Calu3 (cell line): ENCODE measurements around the gene USP7. TPM values are rescaled to one million over a fixed set of nuclear protein-coding genes. Genes with fewer than 3 reads are reported as not detected.

Experiments
- BruUV-seq: library from RNA; stranded (reverse); fragments of 400-500 nt; replicated peaks from 2 replicates; lab custom pipeline; 2021; lab: Mats Ljungman, UMichigan
- CTCF ChIA-PET: fragments of 300-600 bp; sonication (Branson Sonifier 250); formaldehyde crosslinking; loops from one replicate; lab custom pipeline; 2022; ENCODE audit warnings: antibody characterized with exemption; lab: Charles Lee
- DNase-seq: peaks from one replicate; pipeline ENCODE4 v3.0.0; 2022
- H3K27ac Mint-ChIP-seq: one replicate; pipeline ENCODE4 v1.8.0; 2022; ENCODE audit warnings: mixed read lengths; ENCODE audit not compliant: unreplicated experiment
- H3K27me3 Mint-ChIP-seq: one replicate; pipeline ENCODE4 v1.8.0; 2022; ENCODE audit warnings: mixed read lengths; ENCODE audit not compliant: unreplicated experiment
- H3K36me3 Mint-ChIP-seq: one replicate; pipeline ENCODE4 v1.8.0; 2022; ENCODE audit warnings: mild to moderate bottlenecking, moderate library complexity, mixed read lengths; ENCODE audit not compliant: insufficient read depth, unreplicated experiment
- H3K4me1 Mint-ChIP-seq: one replicate; pipeline ENCODE4 v1.8.0; 2022; ENCODE audit warnings: mild to moderate bottlenecking, low read depth, mixed read lengths; ENCODE audit not compliant: unreplicated experiment
- H3K4me3 Mint-ChIP-seq: one replicate; pipeline ENCODE4 v1.8.0; 2022; ENCODE audit warnings: mild to moderate bottlenecking, low read depth, moderate library complexity, mixed read lengths; ENCODE audit not compliant: unreplicated experiment
- H3K9me3 Mint-ChIP-seq: one replicate; pipeline ENCODE4 v1.8.0; 2022; ENCODE audit warnings: low read depth, mixed read lengths; ENCODE audit not compliant: unreplicated experiment
- CTCF ChIP-seq: fragments of 200-600 bp; IDR thresholded peaks from one replicate; pipeline ENCODE4 v1.8.0; 2022; ENCODE audit warnings: antibody characterized with exemption; ENCODE audit not compliant: unreplicated experiment
- intact Hi-C: fragments of 100-400 bp; cut with micrococcal nuclease; formaldehyde crosslinking; loops from one replicate; pipeline ENCODE4 v1.10.0; 2022; ENCODE audit not compliant: unreplicated experiment
- total RNA-seq: library from RNA; stranded (reverse); gene quantifications from 2 replicates; pipeline ENCODE4 v1.2.3, GENCODE V29; 2022

The USP7 gene
- total RNA-seq, 1 experiment from 2014 or later: 165 TPM

GRCh38 chr16:8868416-8869211 is 95.1 kb downstream of the USP7 start, which contains the start of gene CARHSP1:
Gene CARHSP1, minus strand, starts transcription at chr16:8869006. Its CDS starts 9,678 bp downstream, at chr16:8859328.
- DNase-seq: peak; percentile 96
- Mint-ChIP-seq H3K27me3 (no peaks in the 10 kb centered on the region), H3K9me3 (no peaks in the 10 kb centered on the region), H3K36me3 (peaks cover 59% of the 10 kb centered on the region), H3K4me3 (peak within 1 kb of the TSS; percentile 86), H3K27ac (peak within 1 kb of the TSS; percentile 79), H3K4me1 (peaks cover 65% of the 10 kb centered on the region)
- CTCF ChIA-PET: interaction anchor here (0.5 to 1.6 kb wide), 14 partner anchors 10 to 330 kb away, joined by 3 to 18 read pairs (median 4); no protein-coding TSS in a partner anchor
- intact Hi-C loops: no loop called here
- no peak for TF ChIP-seq CTCF
- no TSS peak for BruUV-seq

DNA sequence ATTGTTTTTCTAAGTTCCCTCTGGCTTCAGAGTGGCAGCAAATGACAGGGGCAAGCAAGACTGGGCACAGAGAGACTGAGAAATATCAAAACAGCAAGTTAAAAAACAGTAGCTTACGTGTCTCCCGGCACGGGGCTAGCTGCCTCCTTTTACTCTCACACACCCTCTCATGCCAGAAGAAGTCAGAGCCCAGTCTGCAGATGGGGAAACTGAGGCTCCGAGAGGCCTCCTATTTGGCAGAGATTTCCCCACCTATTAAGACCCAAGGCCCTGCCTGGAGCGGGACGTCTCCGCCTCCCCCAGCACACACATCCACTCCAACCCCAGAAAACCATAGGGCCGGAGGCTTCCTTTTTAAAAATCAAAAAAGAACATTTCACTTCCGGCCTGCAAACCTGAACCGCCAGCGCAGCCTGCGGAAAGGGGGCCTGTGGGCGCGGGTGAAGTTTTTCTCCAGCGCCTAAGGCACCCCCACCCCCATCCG is 95.7 kb downstream of the USP7 start:
- peak overlapping the region; percentile 79 for H3K27ac Mint-ChIP-seq
- CTCF ChIA-PET: interaction anchor here (0.6 to 1.6 kb wide), 7 partner anchors 10 to 141 kb away, joined by 3 to 18 read pairs (median 3); no protein-coding TSS in a partner anchor
- H3K4me1 Mint-ChIP-seq: peaks cover 71% of the 10 kb centered on the region
- TSS peak; percentile 77 for BruUV-seq
- no peaks in the 10 kb centered on the region for H3K9me3 Mint-ChIP-seq
- intact Hi-C loops: no loop called here
- TF ChIP-seq CTCF: no peak
- peak overlapping the region; percentile 86 for H3K4me3 Mint-ChIP-seq
- no peaks in the 10 kb centered on the region for H3K27me3 Mint-ChIP-seq
- no peak for DNase-seq
- peaks cover 65% of the 10 kb centered on the region for H3K36me3 Mint-ChIP-seq

DNA sequence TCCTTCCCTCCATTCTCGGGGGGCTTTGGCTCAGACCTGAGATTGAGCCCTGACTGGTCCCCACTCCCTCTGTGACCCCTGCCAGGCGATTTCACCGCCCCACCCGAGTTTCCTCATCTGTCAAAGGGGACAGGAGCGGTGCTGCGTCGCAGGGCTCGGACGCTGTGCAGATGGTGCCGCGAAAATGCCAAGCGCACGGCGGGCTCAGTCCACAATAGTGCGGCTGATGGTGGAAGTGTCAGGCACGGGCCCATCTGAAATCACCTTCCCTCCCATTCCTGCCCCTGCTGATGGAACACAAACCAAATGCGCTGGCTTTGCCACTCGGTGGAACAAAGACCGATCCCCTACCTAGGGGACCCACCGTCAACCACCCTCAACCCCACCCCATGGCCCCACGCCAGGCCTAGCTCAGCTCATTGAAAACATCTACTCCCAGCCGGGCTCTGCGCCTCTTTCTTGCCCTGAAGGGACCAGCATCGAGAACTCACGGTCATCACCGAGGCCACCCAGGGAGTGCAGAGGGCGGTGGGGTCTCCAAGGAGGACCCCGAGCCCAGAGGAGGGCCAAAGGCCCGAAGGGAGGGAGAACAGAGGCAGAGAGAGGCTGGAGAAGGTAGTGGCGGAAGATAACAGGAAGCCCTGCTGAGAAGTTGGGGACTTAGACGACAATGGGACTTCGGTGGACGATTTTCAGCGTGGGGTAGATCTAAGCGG is 96.3 kb downstream of the USP7 start:
- CTCF ChIA-PET: interaction anchor here (0.6 to 1.6 kb wide), 4 partner anchors 11 to 69 kb away, joined by 3 to 6 read pairs (median 3); no protein-coding TSS in a partner anchor
- H3K27ac Mint-ChIP-seq: peak overlapping the region; percentile 79
- no TSS peak for BruUV-seq
- H3K4me3 Mint-ChIP-seq: peak overlapping the region; percentile 86
- no peaks in the 10 kb centered on the region for H3K9me3 Mint-ChIP-seq
- intact Hi-C loops: no loop called here
- no peaks in the 10 kb centered on the region for H3K27me3 Mint-ChIP-seq
- no peak for TF ChIP-seq CTCF
- H3K4me1 Mint-ChIP-seq: peaks cover 77% of the 10 kb centered on the region
- H3K36me3 Mint-ChIP-seq: peaks cover 71% of the 10 kb centered on the region
- DNase-seq: peak; percentile 64

- no peaks in the 10 kb centered on the region for H3K9me3 Mint-ChIP-seq
- H3K4me1 Mint-ChIP-seq: peaks cover 82% of the 10 kb centered on the region
- no peaks in the 10 kb centered on the region for H3K27me3 Mint-ChIP-seq
- TF ChIP-seq CTCF: no peak
- H3K36me3 Mint-ChIP-seq: peaks cover 76% of the 10 kb centered on the region
- no peak for DNase-seq
- CTCF ChIA-PET: interaction anchor here (0.7 to 1.2 kb wide), 2 partner anchors 12 to 69 kb away, joined by 3 read pairs; no protein-coding TSS in a partner anchor
- peak overlapping the region; percentile 79 for H3K27ac Mint-ChIP-seq
- intact Hi-C loops: no loop called here
- peak overlapping the region; percentile 86 for H3K4me3 Mint-ChIP-seq
- no TSS peak for BruUV-seq
Measured at GRCh38 chr16:8866884-8867215, 96.9 kb downstream of the USP7 start.
